NB4 (cell line): ENCODE measurements around the gene COQ2.

ENCODE experiments used
- POLR2A ChIP-seq: IDR thresholded peaks from 2 replicates; pipeline ENCODE4 v1.6.1; 2011; ENCODE audit warnings: mild to moderate bottlenecking; ENCODE audit not compliant: insufficient read length; ENCODE audit errors: extremely low read depth
- TF ChIP-seq, protein P1 (sequence below): IDR thresholded peaks from one replicate; pipeline ENCODE4 v1.5.1; 2012; ENCODE audit warnings: low read depth, low read length
- TF ChIP-seq, protein P2 (sequence below): IDR thresholded peaks from 2 replicates; pipeline ENCODE4 v1.6.1; 2011; ENCODE audit warnings: low read depth, low read length

DNA sequence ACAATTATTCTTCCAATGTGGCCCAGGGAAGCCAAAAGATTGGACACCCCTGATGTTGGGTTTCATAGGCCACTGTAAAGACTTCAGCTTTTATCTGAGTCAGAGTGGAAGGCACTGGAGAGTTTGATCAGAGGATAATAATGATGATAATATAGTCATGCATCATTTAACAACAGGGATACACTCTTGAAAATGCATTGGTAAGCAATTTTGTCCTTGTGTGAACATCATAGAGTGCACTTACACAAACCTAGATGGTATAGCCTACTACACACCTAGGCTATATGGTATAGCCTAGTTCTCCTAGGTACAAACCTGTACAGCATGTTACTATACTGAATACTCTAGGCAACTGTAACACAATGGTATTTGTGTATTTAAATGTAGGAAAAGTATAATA lies 70.5 kb downstream of the COQ2 start:
- TF ChIP-seq POLR2A: no peak
- TF ChIP-seq, protein P1, sequence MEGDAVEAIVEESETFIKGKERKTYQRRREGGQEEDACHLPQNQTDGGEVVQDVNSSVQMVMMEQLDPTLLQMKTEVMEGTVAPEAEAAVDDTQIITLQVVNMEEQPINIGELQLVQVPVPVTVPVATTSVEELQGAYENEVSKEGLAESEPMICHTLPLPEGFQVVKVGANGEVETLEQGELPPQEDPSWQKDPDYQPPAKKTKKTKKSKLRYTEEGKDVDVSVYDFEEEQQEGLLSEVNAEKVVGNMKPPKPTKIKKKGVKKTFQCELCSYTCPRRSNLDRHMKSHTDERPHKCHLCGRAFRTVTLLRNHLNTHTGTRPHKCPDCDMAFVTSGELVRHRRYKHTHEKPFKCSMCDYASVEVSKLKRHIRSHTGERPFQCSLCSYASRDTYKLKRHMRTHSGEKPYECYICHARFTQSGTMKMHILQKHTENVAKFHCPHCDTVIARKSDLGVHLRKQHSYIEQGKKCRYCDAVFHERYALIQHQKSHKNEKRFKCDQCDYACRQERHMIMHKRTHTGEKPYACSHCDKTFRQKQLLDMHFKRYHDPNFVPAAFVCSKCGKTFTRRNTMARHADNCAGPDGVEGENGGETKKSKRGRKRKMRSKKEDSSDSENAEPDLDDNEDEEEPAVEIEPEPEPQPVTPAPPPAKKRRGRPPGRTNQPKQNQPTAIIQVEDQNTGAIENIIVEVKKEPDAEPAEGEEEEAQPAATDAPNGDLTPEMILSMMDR: no peak
- TF ChIP-seq, protein P2, sequence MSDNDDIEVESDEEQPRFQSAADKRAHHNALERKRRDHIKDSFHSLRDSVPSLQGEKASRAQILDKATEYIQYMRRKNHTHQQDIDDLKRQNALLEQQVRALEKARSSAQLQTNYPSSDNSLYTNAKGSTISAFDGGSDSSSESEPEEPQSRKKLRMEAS: no peak
